Activated naive CD8-positive, alpha-beta T cell treated with anti-CD3 and anti-CD28 coated beads for 36 hours (primary cell): ENCODE data around the gene IL21R. TPM values are rescaled to one million over a fixed set of nuclear protein-coding genes. Genes with fewer than 3 reads are reported as not detected.
A peak's percentile ranks its signal among the peaks of the same experiment; 100 is the strongest.

Experiments
- DNase-seq: peaks from one replicate; pipeline ENCODE4 v3.0.0; 2021
- H3K27ac Mint-ChIP-seq: one replicate; pipeline ENCODE4 v1.8.0; 2022; ENCODE audit warnings: mild to moderate bottlenecking, moderate library complexity, mixed read lengths
- H3K27me3 Mint-ChIP-seq: one replicate; pipeline ENCODE4 v1.8.0; 2022; ENCODE audit warnings: mild to moderate bottlenecking, mixed read lengths
- H3K36me3 Mint-ChIP-seq: one replicate; pipeline ENCODE4 v1.8.0; 2021; ENCODE audit warnings: mild to moderate bottlenecking, mixed read lengths
- H3K4me1 Mint-ChIP-seq: one replicate; pipeline ENCODE4 v1.8.0; 2021; ENCODE audit warnings: mixed read lengths
- H3K4me3 Mint-ChIP-seq: one replicate; pipeline ENCODE4 v1.8.0; 2022; ENCODE audit warnings: mild to moderate bottlenecking, moderate library complexity, mixed read lengths
- H3K9me3 Mint-ChIP-seq: one replicate; pipeline ENCODE4 v1.8.0; 2022; ENCODE audit warnings: mixed read lengths
- total RNA-seq, 2 experiments: library from RNA; stranded (reverse); gene quantifications; one replicate each; pipeline ENCODE4 v1.2.3, GENCODE V29; 2021

IL21R gene
- total RNA-seq, 2 experiments from 2014 or later: 99.3 to 99.5 TPM

GRCh38 chr16:27498031-27498825 lies 96.3 kb downstream of the IL21R start:
- Mint-ChIP-seq H3K27ac (peak overlapping the region; percentile 2), H3K9me3 (no peaks in the 10 kb centered on the region)

GRCh38 chr16:27498916-27499658 lies 97.1 kb downstream of the IL21R start:
- no peaks in the 10 kb centered on the region for H3K27me3 Mint-ChIP-seq
- DNase-seq: no peak
- peaks cover 3% of the 10 kb centered on the region for H3K4me1 Mint-ChIP-seq
- no peak overlapping the region for H3K27ac Mint-ChIP-seq
- H3K9me3 Mint-ChIP-seq: no peaks in the 10 kb centered on the region
- peaks cover 20% of the 10 kb centered on the region for H3K36me3 Mint-ChIP-seq
- H3K4me3 Mint-ChIP-seq: no peak overlapping the region

More at GRCh38 chr16:27498031-27498825, 96.3 kb downstream of the IL21R start:
- peaks cover 20% of the 10 kb centered on the region for H3K36me3 Mint-ChIP-seq
- peaks cover 3% of the 10 kb centered on the region for H3K4me1 Mint-ChIP-seq
- no peak for DNase-seq
- H3K27me3 Mint-ChIP-seq: no peaks in the 10 kb centered on the region
- no peak overlapping the region for H3K4me3 Mint-ChIP-seq

- no peak for DNase-seq
- Mint-ChIP-seq H3K27ac (no peak overlapping the region), H3K9me3 (no peaks in the 10 kb centered on the region), H3K36me3 (peaks cover 16% of the 10 kb centered on the region), H3K4me3 (no peak overlapping the region), H3K4me1 (peaks cover 3% of the 10 kb centered on the region), H3K27me3 (no peaks in the 10 kb centered on the region)
Observed at GRCh38 chr16:27499659-27500055, 97.7 kb downstream of the IL21R start.

- no peak overlapping the region for H3K4me3 Mint-ChIP-seq
- H3K27me3 Mint-ChIP-seq: no peaks in the 10 kb centered on the region
- DNase-seq: no peak
- H3K9me3 Mint-ChIP-seq: no peaks in the 10 kb centered on the region
- peaks cover 16% of the 10 kb centered on the region for H3K36me3 Mint-ChIP-seq
- H3K27ac Mint-ChIP-seq: no peak overlapping the region
- H3K4me1 Mint-ChIP-seq: peaks cover 3% of the 10 kb centered on the region
Observed at GRCh38 chr16:27500801-27501200, 98.8 kb downstream of the IL21R start.

Other genes starting within 250 kb of the IL21R start
- 10 to 100 TPM in 1 of 2 experiments, 1 to 10 TPM in 1; 9.9 to 12.2 TPM for gene KDM8, start 198.6 kb upstream of the IL21R start, total RNA-seq
- gene NSMCE1, start 133.4 kb upstream of the IL21R start, total RNA-seq: 100 to 1,000 TPM; 133 to 146 TPM
- 100 to 1,000 TPM; 183 to 190 TPM for gene IL4R, start 88.2 kb upstream of the IL21R start, total RNA-seq
- 10 to 100 TPM; 49.7 to 52.0 TPM for gene GTF3C1, start 147.7 kb downstream of the IL21R start, total RNA-seq
- gene KATNIP, start 148.0 kb downstream of the IL21R start, total RNA-seq: 10 to 100 TPM; 10.1 to 10.9 TPM